DMS79 (cell line): ENCODE measurements around the gene DNM3.
"Not testable (repeated sequence)": the region's sequence is repeated elsewhere in the genome, so short reads cannot be mapped to it uniquely, and the experiment has no call there.

Source experiments
- DNase-seq: peaks from one replicate; lab custom pipeline; 2025; lab: John Stamatoyannopoulos, UW

DNM3 gene

DNA sequence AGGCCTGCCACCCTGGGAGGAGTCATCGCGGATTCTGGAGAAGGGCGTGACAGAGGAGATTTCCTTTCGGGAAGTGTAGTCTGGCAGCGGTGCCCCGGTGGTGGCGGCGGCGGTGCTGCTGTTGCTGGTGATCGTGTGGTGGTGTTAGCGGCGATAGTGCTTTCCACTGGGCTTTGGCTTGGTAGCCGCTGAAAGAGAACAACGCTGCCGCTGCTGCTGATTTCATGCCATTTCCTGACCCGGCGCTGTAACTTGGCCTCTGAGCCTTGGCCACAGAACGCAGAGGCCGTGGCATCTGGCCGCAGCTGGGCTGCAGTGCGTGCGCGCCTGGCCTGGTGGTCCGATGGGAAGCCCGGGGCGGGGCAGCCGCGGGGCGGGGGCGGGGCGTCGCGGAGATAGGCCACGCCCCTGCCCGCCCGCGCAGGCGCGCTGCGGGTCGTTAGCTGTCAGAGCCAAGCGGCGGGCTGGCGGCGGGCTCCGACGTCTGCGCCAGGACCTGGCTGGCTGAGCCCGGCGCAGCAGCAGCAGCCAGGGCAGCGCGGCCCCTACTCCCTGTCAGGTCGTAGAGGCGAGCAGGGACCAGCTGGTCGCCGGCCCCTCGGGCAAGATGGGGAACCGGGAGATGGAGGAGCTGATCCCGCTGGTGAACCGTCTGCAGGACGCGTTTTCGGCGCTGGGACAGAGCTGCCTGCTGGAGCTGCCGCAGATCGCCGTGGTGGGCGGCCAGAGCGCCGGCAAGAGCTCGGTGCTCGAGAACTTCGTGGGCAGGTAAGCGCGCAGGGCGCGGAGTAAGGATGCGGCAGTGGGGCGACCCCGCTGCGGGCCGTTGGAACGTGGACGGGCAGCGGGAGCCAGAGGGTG lies at the start of gene DNM3:
Gene DNM3 (plus strand): TSS at position 449 of the 861 bp plus-strand sequence. CDS start 159 bp downstream, at position 608.
- peak; percentile 31 for DNase-seq

DNA sequence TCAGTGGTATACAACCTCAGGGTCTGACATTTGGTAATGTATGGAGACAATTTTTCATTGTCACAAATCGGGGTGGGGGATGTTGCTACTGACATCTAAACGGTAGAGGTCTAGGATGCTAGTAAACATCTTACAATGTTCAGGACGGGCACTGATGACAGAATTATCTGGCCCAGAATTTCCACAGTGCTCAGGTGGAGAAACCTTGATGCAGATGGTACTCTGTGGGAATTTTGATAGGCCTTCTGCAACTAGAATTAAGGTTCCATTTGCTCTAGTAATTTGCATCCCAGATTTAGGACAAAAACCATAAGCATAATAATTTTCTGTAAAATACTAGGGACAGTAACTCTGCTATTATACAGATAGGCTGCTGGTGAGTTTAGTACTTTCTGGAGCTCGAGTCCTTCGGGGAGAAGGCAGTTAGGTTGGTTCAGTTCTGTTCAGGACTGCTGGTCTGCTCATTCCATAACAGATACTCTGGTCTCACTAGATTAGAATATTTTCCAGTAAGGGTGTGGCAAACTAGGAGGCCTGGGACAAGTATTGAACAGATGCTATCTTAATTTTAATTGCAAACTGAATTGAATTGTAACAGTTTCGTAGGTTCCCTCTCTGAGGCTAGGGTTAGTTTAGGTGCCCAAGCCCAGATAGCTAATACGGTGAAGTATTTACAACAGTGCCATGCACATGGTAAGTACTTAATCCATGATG lies 48.5 kb upstream of the DNM3 start:
- no peak for DNase-seq

DNA sequence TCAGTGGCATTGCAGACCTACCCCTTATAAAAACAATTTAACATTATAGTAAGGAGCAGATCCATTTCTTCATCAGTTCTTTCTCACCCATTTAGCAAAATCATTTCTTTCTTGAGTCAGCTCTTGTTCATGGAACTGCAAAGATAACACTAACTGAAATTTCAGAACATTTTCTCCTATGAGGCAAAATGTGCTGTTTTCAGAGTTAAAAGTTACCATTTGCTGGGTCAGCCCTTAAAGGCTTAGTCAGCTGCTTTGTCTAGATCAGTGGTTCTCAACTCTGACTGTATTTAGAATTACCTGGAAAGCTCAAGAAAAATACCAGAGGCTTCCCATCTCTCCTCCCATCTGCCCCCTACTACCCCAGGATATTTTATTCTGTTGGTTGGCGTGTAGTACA lies 47.7 kb upstream of the DNM3 start:
- no peak for DNase-seq

DNA sequence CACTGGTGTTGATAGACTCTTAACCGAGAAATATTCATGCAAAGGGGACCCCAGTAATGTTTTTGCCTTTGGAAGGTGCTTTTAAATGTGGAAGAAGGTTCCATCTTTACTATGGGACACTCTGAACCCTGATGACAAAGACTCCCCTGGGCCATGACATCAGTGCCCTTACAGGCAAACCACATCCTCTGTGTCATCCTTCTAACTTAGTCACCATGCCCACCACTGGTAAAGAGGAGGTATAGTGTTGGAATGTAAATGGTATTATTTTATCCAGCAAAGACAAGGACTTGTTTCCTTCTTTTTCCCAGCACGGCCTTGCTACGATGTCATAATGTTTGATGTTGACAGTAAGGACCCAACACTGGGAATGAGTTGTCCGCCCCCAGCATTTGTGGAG lies 47.2 kb upstream of the DNM3 start:
- DNase-seq, result no peak

DNA sequence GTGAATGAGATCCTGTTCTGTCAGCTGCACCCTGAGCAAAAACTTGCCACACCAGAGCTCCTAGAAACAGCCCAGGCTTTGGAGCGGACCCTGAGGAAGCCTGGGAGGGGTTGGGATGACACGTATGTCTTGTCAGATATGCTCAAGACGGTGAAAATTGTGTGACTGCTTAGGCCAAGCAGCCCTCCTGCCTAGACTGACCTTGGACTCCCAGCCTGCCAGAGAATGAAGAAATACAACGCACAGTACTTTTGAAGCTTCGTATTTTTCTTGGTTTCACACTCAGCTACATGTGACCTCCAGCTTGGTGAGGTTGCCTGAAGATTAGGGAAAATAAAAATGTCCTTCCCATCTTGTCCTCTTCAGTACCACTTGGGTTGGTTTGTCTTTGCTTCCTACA lies 44.7 kb upstream of the DNM3 start:
- DNase-seq, result no peak

DNA sequence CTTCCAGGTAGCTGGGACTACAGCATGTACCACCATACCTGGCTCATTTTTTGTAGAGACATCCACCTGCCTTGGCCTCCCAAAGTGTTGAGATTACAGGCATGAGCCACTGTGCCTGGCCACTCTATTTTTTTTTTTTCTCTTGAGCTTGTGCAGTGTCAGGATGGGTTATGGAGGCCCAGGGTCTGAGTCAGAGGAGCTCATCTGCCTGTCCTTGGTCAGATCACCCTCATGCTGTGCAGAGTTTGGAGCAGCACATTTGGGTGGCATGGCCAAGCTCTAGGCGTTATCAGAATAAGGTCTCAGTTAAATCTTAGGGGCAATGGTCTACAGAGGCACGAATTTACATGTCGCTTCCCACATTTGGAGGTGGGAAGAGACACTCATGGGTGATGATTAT lies 43.0 kb upstream of the DNM3 start:
- no peak for DNase-seq

DNA sequence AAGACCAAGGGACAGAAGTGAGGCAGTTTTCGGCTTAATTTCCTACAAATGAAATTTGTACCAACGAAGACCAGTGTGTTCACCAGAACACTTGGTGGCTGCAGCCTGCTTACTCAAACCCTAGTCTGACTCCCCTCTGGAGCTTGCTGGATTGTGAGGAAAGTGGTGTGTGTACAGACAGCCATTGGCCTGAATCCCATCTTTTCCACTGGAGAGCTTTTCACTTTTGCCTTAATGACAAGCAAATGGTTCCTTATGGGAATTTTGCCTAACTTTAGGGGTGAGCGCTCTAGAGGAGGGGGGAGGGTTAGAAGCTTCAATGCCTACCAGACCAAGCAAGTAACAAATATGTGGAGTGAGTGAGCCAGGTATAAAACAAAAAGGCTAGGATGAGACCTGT lies 42.5 kb upstream of the DNM3 start:
- no peak for DNase-seq

DNA sequence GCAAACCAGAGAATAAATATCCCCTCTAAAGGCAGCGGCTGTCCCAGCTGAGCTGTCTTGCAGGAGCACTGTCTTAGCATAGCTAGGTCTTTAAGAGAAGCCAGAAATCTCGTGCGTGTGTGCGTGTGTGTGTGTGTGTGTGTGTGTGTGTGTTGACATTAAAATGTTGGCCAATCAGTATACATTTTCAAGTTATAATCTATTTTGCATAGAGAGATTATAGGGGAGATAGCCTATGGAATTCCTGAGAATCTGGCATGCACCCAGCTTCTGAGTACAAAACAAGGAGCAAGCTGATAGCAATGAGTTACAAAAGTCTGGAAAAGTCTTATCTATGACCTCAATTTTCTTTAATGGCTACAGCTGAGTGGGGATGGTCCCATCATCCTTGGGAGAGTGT lies 42.1 kb upstream of the DNM3 start:
- DNase-seq, result no peak

DNA sequence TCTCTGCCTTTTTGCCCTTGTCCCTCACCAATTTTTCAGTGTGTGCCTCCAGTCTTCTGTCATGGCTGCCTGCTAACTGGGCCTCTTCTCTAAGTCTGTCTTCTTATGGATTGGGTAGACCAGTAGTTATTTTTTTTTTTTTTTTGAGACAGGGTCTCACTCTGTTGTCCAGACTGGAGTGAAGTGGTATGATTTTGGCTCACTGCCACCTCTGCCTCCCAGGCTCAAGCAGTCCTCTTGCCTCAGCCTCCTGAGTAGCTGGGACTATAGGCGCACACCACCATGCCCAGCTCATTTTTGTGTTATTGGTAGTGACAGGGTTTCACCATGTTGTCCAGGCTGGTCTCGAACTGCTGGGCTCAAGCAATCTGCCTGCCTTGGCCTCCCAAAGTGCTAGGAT lies 41.6 kb upstream of the DNM3 start:
- not testable (repeated sequence) for DNase-seq

DNA sequence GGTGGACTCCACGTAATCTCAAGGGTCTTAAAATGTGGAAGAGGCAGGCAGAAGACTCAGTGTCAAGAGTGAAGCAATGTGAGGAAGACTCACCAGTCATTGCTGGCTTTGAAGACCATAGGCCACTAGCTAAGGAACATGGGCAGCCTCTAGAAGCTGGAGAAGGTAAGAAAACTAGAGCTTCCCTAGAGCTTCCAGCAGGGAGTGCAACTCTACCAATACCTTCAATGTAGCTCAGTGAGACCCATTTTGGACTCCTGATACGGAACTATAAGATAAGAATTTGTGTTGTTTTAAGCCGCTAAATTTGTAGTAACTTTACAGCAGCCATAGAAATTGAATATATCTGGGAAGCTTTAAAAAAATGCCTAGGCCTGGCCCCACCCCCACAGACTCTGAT lies 41.0 kb upstream of the DNM3 start:
- no peak for DNase-seq

DNA sequence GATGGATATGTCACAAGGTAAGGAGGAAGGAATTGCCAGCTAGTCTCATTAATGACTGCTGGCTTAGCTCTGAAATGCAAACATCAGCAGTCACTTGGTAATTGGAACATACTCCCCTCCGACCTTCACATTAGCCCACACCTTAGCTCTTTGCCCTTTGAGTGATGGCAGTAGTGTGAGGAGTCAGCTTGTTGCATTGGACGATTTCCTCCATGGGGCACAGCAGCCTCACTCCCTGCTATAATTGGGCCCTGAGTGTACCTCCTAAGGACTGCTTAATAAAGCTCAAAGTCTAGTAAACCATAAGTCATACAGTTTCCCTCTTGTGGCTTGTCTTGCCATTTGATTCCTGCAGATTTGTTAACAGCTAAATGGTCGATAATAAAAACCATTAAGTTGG lies 40.4 kb upstream of the DNM3 start:
- no peak for DNase-seq

DNA sequence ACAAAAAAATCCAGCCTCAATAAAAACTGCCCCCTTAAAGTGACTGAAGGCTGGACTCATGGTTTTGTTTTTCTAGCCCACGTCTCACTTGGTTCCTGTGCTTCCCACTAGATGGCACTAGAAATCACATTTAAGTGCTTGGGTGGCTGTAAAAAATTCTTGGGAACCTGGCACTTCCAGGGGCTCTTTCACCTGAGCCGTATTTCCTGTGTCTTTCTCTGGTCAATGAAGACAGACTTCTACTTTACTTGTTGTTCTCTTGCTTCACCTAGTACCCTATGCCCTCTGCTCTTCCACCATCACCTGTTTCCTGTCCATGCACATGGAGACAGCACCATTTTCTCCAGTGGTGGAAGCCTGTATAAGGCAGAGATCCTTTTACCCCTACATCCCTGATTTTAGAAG lies 39.8 kb upstream of the DNM3 start:
- no peak for DNase-seq

DNA sequence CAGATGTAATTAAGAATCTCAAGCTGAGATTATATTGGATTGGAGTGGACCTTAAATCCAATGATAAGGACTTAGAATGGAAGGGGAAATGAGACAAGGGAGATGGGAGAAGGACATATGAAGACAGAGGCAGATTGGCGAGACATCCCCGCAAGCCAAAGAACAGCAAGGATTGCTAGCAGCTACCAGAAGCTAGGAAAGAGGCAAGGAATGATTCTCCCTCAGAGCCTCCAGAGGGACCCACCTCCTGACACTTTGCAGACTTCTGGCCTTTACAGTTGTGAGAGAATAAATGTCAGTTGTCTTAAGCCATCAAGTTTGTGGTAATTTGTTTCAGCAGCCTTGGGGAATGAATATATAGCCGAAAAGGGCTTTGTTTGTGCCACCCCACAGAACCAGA lies 39.1 kb upstream of the DNM3 start:
- DNase-seq, result no peak

DNA sequence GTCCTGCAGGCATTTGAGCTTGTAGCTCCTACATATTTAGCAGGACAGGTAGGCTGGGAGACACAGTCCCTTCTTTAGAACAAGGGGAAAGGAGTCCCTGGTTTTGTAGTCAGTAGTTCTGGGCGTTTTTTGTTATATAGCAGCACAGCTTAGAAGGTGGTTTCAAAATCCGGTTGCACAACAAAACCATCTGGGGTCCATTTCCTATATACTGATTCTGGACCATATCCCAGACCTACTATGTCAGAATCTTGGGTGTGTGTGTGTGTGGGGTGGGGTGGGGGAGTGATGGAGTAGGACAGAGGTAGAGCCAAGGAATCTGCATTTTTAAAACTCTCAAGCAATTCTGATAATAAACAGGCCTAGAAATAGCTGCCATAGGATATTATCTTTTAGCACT lies 38.3 kb upstream of the DNM3 start:
- DNase-seq, result no peak

DNA sequence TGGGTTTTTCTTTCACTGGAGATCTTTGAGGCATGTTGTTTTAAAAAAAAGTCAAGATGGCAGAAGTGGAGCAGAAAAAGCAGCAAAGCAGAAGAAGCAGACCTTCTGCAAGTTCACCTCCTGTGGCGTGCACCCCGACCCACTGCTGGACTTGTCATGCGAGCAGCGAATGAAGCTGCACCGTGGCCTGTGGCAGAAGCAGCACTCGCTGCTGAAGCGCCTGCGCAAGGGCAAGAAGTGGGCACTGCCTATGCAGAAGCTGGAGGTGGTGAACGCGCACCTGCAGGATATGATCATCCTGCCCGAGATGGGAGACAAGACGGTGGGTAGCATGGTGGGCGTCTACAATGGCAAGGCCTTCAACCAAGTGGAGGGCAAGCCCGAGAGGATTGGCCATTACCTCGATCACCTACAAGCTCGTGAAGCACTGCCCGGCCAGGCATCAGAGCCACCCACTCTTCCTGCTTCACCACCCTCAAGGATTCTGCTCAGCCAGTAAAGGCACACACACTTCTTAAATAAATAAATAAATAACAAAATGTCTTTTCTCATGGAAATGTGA lies 37.8 kb upstream of the DNM3 start:
- no peak for DNase-seq

DNA sequence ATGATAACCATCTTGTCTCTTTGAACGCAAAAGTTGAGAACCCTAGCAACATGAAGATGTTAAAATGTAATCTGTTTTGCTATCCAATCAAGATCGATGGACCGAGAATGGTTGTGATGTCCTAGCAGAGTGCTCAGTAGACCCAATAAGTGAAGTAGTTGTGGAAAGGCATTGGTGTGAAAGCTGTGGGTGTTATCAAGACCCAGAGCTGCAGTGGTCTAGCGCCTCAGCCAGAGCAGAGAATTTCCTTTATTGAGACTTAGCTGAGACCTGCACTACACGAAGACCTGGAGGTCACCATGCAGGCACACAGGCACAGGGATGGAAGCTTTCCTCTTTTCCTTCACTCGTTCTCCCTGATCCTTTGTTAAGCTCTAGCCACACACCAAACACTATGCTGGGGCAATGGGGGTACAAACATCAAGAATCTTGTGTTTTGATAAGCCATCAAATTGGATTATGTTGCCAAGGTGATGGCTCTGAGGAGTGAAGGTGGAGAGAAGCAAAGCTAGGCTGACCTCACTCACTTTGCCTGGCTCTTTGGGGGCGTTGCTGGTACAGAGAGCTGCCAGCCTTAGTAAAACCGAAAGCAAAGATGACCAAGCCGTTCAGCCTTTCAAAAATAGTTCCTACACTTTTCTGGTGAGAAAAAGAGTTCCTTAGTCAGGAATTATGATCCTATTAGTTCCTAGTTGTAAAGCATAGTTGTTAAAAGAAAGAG lies 35.7 kb upstream of the DNM3 start:
- no peak for DNase-seq

DNA sequence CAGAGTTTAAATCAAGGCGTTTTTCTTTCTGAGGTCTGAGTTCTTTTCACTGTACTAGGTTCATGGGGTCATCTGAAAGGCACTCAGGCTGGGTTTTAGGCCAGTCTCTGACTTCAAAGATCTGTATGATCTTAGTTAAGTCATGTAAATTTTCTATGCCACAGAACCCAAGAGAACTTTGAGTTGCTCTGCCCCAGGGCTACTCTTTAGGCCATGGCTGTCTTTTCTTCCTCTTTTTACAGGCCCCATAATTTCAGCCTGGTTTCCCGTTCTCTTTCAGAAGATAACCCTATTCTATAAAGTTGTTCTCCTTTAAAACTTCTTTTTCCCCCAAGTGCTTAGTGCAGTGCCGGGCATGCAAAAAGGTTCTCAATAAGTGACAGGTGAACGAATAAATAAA lies 33.7 kb upstream of the DNM3 start:
- DNase-seq, result no peak

DNA sequence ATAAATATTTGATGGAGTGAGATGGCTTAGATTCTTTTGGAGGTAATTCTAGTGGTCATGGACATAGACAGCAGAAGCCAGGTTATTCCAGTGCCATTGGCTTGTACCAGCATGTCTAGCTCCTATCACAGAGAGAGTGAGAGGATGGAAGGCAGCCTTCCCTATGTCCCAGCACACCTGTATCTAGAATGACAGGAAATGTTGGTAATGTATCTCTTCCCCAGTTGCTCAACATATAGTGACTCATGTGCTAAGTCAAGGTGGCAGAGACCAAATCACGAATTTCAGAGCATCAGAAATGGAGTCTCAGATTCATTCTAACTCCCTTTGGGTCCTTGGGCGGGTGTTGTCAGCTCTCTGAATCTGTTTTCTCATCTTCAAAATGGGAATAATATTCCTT lies 31.5 kb upstream of the DNM3 start:
- no peak for DNase-seq

DNA sequence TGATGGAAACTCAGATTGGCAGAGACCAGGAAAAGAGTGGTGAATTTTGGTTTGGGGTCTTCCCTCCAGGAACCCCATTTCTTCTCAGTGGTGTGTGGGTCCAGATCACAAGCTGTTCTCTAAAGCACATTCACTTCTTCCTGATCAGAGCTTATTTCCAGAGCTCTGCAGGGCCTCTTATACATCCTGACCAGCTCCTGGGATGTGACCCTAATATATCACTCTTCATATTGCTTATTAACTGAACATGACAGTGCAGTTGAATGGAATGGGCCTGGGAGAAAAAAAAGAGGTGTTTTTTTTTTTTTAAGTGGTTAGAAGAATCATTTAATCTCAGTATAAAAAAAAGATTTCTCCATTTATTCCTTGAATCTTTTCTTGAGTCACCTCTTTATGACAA lies 29.6 kb upstream of the DNM3 start:
- DNase-seq, result no peak

DNA sequence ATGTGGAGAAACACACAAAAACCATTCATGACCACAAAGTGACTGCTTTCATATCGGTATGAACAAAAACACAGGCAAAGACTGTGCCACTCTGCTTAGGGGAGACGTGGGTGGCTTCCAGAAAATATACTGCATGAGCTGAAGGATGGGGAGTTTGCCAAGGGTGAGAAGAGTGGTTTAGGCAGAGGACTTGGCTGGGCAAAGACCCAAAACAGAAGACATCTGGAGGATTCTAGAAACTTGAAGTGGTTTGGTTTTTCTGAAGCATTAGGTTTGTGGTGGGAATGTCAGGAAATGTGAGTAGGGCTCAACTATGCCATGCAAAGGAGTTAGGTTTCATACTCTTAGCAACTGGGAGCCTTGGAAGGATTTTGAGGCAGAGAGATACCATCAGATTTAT lies 26.6 kb upstream of the DNM3 start:
- peak; percentile 50 for DNase-seq

DNA sequence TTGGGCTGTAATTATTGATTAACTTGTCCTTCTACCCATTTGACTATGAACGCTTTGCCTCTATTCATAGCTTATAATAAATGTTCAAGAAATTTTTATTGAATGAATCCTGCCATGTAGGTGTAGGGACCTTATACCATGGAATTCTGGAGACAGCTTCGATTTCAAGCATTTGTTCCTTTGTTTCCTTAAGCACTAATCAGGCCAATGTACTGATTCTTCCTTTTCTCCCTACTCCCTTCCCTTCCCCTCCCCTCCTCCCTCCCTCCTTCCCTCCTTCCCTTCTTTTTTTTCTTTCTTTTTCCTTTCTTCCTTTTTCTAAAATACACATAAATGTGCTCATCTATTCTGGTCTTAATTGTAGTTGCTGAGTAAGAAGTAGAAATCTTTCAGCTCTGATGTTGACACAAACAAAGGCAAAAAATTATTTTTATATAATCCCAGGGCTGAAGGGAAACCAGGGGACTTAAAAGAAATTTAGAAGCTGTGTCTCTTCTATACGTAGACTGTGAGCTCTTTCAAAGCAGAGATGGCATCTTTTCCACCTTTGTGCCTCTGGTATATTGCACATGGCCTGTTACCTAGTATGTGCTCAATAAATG lies 24.9 kb upstream of the DNM3 start:
- no peak for DNase-seq
